ENCODE results near the gene ABHD17C.
"Not testable (repeated sequence)": the region's sequence is repeated elsewhere in the genome, so short reads cannot be mapped to it uniquely, and the experiment has no call there.

ABHD17C gene

DNA sequence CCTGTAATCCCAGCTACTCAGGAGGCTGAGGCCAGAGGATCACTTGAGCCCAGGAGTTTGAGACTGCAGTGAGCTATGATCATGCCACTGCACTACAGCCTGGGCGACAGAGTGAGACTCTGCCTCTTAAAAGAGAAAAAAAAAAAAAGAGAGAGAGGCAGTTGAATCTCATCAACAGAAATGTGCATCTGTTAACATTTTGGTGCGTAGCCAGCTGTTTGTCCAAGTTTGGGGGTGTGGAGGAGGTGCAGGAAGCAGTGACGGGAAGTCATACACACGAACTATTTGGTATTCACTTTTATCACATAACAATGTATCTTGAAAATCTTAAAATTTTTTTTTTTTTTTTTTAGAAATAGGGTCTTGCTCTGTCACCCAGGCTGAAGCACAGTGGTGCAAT lies 65.8 kb downstream of the ABHD17C start:
- in situ Hi-C loops (cut with MboI; ENCODE audit: low pct_unique_long_range_greater_than_20kb, low sequenced_read_pairs, unreplicated experiment): loop anchor here (10.0 kb wide), 1 partner anchor 306 kb away; no protein-coding TSS in a partner anchor
- TF ChIP-seq, protein P1, sequence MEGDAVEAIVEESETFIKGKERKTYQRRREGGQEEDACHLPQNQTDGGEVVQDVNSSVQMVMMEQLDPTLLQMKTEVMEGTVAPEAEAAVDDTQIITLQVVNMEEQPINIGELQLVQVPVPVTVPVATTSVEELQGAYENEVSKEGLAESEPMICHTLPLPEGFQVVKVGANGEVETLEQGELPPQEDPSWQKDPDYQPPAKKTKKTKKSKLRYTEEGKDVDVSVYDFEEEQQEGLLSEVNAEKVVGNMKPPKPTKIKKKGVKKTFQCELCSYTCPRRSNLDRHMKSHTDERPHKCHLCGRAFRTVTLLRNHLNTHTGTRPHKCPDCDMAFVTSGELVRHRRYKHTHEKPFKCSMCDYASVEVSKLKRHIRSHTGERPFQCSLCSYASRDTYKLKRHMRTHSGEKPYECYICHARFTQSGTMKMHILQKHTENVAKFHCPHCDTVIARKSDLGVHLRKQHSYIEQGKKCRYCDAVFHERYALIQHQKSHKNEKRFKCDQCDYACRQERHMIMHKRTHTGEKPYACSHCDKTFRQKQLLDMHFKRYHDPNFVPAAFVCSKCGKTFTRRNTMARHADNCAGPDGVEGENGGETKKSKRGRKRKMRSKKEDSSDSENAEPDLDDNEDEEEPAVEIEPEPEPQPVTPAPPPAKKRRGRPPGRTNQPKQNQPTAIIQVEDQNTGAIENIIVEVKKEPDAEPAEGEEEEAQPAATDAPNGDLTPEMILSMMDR (IDR thresholded peaks at IDR 0.05; ENCODE audit: extremely low read depth, insufficient read depth, missing control alignments): no peak
- DNase-seq (ENCODE audit: low spot score): no peak

DNA sequence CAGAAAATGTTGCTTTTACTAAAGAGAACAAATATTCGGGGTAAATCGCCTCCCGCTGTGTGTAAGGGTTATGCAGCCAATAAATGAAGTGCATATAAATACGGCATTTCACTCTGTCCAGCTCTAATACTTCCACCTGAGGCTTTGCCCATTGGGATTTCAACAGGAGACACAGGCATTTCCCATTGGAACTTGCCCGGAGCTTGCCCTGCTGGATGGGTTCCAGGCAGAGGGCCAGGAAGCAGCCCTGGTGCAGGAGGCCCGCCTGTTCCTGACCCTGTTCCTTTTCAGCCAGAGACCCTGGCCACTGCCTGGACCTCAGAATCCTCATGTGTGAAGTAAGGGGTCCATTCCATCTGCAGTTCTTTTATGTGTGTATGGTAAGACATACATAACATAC lies 66.6 kb downstream of the ABHD17C start:
- in situ Hi-C loops (cut with MboI; ENCODE audit: low pct_unique_long_range_greater_than_20kb, low sequenced_read_pairs, unreplicated experiment): loop anchor here (10.0 kb wide), 1 partner anchor 307 kb away; no protein-coding TSS in a partner anchor
- TF ChIP-seq, protein P1 (IDR thresholded peaks at IDR 0.05; ENCODE audit: extremely low read depth, insufficient read depth, missing control alignments): no peak
- DNase-seq (ENCODE audit: low spot score): no peak

DNA sequence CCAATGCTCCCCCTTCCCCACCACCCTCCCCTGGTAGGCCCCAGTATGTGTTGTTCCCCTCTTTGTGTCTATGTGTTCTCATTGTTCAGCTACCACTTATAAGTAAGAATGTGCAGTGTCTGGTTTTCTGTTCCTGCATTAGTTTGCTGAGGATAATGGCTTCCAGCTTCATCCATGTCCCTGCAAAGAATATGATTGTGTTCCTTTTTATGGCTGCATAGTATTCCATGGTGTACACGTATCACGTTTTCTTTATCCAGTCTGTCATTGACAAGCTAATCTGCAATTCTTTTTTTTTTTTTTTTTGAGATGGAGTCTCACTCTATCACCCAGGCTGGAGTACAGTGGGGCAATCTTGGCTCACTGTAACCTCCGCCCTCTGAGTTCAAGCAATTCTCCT lies 68.1 kb downstream of the ABHD17C start:
- DNase-seq (ENCODE audit: low spot score): not testable (repeated sequence)
- in situ Hi-C loops (cut with MboI; ENCODE audit: low pct_unique_long_range_greater_than_20kb, low sequenced_read_pairs, unreplicated experiment): loop anchor here (10.0 kb wide), 1 partner anchor 308 kb away; no protein-coding TSS in a partner anchor

DNA sequence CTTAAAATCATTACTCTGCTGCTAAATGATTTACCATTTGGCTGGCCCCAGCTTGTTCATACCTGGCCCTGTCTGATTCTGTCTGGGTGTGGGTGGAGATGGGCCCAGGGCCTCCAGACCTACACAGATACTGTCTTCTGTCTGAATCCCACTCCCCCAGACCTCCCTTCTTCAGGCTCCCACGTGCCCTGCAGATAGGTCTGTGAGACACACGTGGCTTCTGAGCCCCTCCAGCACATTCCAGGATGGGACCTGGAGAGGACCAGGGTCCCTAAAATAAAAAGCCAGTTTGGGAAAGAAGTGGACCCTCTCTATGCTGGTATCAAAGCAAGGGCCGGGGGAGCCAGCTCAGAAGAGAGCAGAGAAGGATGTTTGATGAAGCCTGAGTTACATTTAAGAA lies 69.4 kb downstream of the ABHD17C start:
- DNase-seq (ENCODE audit: low spot score): no peak
- in situ Hi-C loops (cut with MboI; ENCODE audit: low pct_unique_long_range_greater_than_20kb, low sequenced_read_pairs, unreplicated experiment): loop anchor here (10.0 kb wide), 1 partner anchor 310 kb away; no protein-coding TSS in a partner anchor
- TF ChIP-seq, protein P1 (IDR thresholded peaks at IDR 0.05; ENCODE audit: extremely low read depth, insufficient read depth, missing control alignments): no peak

DNA sequence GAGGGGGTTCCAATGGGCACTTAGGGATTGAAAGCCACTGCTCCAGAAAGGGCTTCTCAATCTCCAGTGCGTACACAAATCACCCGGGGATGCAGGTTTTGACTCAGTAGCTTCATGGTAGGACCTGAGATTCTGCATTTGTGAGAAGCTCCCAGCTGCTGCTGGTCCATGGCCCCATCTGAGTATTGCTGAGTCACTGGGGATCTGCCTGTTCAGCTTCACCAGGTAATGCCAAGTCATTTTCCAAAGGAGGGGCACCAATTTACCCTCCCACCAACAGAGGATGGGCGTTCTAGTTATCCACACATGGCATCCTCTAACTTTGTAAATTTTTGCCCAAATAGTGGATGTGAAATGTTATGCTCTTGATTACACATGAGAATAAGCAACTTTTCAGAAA lies 71.2 kb downstream of the ABHD17C start:
- TF ChIP-seq, protein P1 (IDR thresholded peaks at IDR 0.05; ENCODE audit: extremely low read depth, insufficient read depth, missing control alignments): no peak
- DNase-seq (ENCODE audit: low spot score): no peak
- in situ Hi-C loops (cut with MboI; ENCODE audit: low pct_unique_long_range_greater_than_20kb, low sequenced_read_pairs, unreplicated experiment): loop anchor here (10.0 kb wide), 1 partner anchor 311 kb away; no protein-coding TSS in a partner anchor

DNA sequence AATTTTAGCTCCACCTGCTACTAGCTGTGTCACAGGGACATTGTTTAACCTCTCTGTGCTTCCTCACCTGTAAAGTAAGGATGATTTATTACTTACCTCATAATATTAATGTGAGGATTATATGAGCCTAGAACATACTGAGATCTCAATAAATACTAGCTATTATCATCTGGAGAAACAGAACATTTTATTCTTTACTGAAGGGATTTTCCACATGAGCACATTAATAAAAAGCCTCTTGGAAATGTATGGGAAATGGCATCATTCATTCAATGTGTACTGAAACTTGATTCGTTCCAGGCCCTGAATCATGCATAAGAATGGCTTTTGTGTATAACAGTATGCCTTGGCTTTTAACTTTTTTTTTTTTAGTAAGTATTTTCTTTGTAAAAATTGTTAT lies 73.0 kb downstream of the ABHD17C start:
- no peak for DNase-seq (ENCODE audit: low spot score)
- in situ Hi-C loops (cut with MboI; ENCODE audit: low pct_unique_long_range_greater_than_20kb, low sequenced_read_pairs, unreplicated experiment): loop anchor here (10.0 kb wide), 1 partner anchor 313 kb away; no protein-coding TSS in a partner anchor
- TF ChIP-seq, protein P1 (IDR thresholded peaks at IDR 0.05; ENCODE audit: extremely low read depth, insufficient read depth, missing control alignments): no peak

DNA sequence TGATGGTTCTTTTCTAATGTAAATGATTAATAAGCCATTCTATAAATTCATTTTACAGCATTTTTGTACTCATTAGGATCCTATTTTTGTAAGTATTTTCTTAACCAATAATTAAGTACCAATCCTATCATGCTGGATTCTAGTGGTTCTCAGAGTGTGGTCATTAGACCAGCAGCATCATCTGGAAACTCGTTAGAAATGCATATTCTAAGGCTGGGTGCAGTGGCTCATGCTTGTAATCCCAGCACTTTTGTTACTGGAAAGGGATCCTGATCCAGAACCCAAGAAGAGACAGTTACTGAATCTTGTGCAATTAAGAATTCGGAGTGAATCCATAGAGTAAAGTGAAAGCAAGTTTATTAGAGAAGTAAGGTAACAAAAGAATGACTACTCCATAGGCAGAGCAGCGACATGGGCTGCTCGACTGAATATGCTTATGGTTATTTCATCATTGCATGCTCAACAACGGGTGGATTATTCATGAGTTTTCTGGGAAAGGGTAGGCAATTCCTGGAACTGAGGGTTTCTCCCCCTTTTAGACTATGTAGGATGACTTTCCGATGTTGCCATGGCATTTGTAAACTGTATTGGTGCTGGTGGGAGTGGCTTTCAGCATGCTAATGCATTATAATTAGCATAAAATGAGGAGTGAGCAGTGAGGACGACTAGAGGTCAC lies 74.2 kb downstream of the ABHD17C start:
- DNase-seq (ENCODE audit: low spot score): no peak
- TF ChIP-seq, protein P1 (IDR thresholded peaks at IDR 0.05; ENCODE audit: extremely low read depth, insufficient read depth, missing control alignments): no peak
- in situ Hi-C loops (cut with MboI; ENCODE audit: low pct_unique_long_range_greater_than_20kb, low sequenced_read_pairs, unreplicated experiment): loop anchor here (10.0 kb wide), 1 partner anchor 314 kb away; no protein-coding TSS in a partner anchor
